NCI-H2029 treated with DMSO at 0.1 percent for 48 hours (cell line): ENCODE results near the gene ATG5.
"Not testable (repeated sequence)": the region's sequence is repeated elsewhere in the genome, so short reads cannot be mapped to it uniquely, and the experiment has no call there.

Experiments used
- DNase-seq: peaks from one replicate; lab custom pipeline; 2025; lab: John Stamatoyannopoulos, UW

Gene ATG5

GRCh38 chr6:106309766-106310373 lies 15.7 kb downstream of the ATG5 start:
- DNase-seq = peak; percentile 9

GRCh38 chr6:106308985-106309384 lies 16.6 kb downstream of the ATG5 start:
- no peak for DNase-seq

- DNase-seq = no peak
These were observed 19.8 kb downstream of the ATG5 start for GRCh38 chr6:106305740-106306139.

GRCh38 chr6:106300944-106301343 lies 24.6 kb downstream of the ATG5 start:
- DNase-seq = no peak

GRCh38 chr6:106300020-106300780 lies 25.4 kb downstream of the ATG5 start:
- no peak for DNase-seq

- no peak for DNase-seq
These were observed 32.4 kb downstream of the ATG5 start for GRCh38 chr6:106293116-106293515.

GRCh38 chr6:106290954-106291353 lies 34.6 kb downstream of the ATG5 start:
- DNase-seq = no peak

- DNase-seq = no peak
These were observed 35.5 kb downstream of the ATG5 start for GRCh38 chr6:106290032-106290431.

- DNase-seq = no peak
These were observed 38.3 kb downstream of the ATG5 start for GRCh38 chr6:106287215-106287614.

- DNase-seq = no peak
These were observed 38.8 kb downstream of the ATG5 start for GRCh38 chr6:106286746-106287145.

- DNase-seq = no peak
These were observed 42.1 kb downstream of the ATG5 start for GRCh38 chr6:106283481-106283880.

GRCh38 chr6:106281661-106282060 lies 43.9 kb downstream of the ATG5 start:
- no peak for DNase-seq

- no peak for DNase-seq
These were observed 44.5 kb downstream of the ATG5 start for GRCh38 chr6:106281088-106281487.

GRCh38 chr6:106279179-106279578 lies 46.4 kb downstream of the ATG5 start:
- DNase-seq = no peak

- DNase-seq = no peak
These were observed 49.9 kb downstream of the ATG5 start for GRCh38 chr6:106275692-106276091.

- no peak for DNase-seq
These were observed 52.5 kb downstream of the ATG5 start for GRCh38 chr6:106273087-106273486.

- no peak for DNase-seq
These were observed 53.3 kb downstream of the ATG5 start for GRCh38 chr6:106272287-106272686.

GRCh38 chr6:106270414-106270813 lies 55.1 kb downstream of the ATG5 start:
- DNase-seq = no peak

GRCh38 chr6:106269268-106269919 lies 56.2 kb downstream of the ATG5 start:
- not testable (repeated sequence) for DNase-seq

- DNase-seq = not testable (repeated sequence)
These were observed 57.1 kb downstream of the ATG5 start for GRCh38 chr6:106268500-106268899.

GRCh38 chr6:106264433-106264832 lies 61.1 kb downstream of the ATG5 start:
- not testable (repeated sequence) for DNase-seq

- not testable (repeated sequence) for DNase-seq
These were observed 65.8 kb downstream of the ATG5 start for GRCh38 chr6:106259748-106260147.

- no peak for DNase-seq
These were observed 66.8 kb downstream of the ATG5 start for GRCh38 chr6:106258726-106259125.
